Loucy (cell line): ENCODE results near the gene IGFBP1.

Source experiments
- H2AFZ ChIP-seq: fragments of 200-600 bp; sonication (generic); 2 replicates; pipeline ENCODE4 v1.6.0; 2016; ENCODE audit warnings: antibody characterized with exemption, mild to moderate bottlenecking, low read length, moderate library complexity
- H3F3A ChIP-seq: fragments of 200-600 bp; 2 replicates; pipeline ENCODE4 v1.6.0; 2016; ENCODE audit warnings: antibody characterized with exemption, low read depth, mild to moderate bottlenecking
- H3K27me3 ChIP-seq: fragments of 200-600 bp; sonication (generic); 2 replicates; pipeline ENCODE4 v1.6.1; 2014; ENCODE audit warnings: low read length, mild to moderate bottlenecking; ENCODE audit not compliant: insufficient read depth, poor library complexity, severe bottlenecking
- H3K36me3 ChIP-seq: fragments of 200-600 bp; sonication (generic); 2 replicates; pipeline ENCODE4 v1.6.1; 2016; ENCODE audit warnings: low read length; ENCODE audit not compliant: insufficient read depth
- H3K4me1 ChIP-seq: fragments of 200-600 bp; sonication (generic); 2 replicates; pipeline ENCODE4 v1.5.1; 2014; ENCODE audit warnings: low read length, mild to moderate bottlenecking; ENCODE audit not compliant: insufficient read depth, poor library complexity, severe bottlenecking
- H3K4me2 ChIP-seq: fragments of 200-600 bp; sonication (generic); 2 replicates; pipeline ENCODE4 v1.6.0; 2014; ENCODE audit warnings: antibody characterized with exemption, low read length, low read depth, mild to moderate bottlenecking; ENCODE audit not compliant: poor library complexity, severe bottlenecking
- H3K4me3 ChIP-seq: fragments of 200-600 bp; sonication (generic); 2 replicates; pipeline ENCODE4 v1.5.1; 2014; ENCODE audit warnings: low read length, mild to moderate bottlenecking, mixed read lengths; ENCODE audit not compliant: poor library complexity, severe bottlenecking
- H3K79me2 ChIP-seq: fragments of 200-600 bp; sonication (generic); 2 replicates; pipeline ENCODE4 v1.6.1; 2014; ENCODE audit warnings: low read length; ENCODE audit not compliant: insufficient read depth
- H3K9ac ChIP-seq: fragments of 200-600 bp; sonication (generic); 2 replicates; pipeline ENCODE4 v1.6.0; 2014; ENCODE audit warnings: mild to moderate bottlenecking, low read depth, low read length, moderate library complexity; ENCODE audit not compliant: poor library complexity, severe bottlenecking
- H3K9me2 ChIP-seq: fragments of 200-600 bp; sonication (generic); replicated peaks from 2 replicates; pipeline ENCODE4 v1.6.1; 2016; ENCODE audit warnings: low read depth, low read length, mixed read lengths
- H3K9me3 ChIP-seq: fragments of 200-600 bp; sonication (generic); 2 replicates; pipeline ENCODE4 v1.6.1; 2014; ENCODE audit warnings: mild to moderate bottlenecking, antibody characterized with exemption, low read length, low read depth; ENCODE audit not compliant: insufficient read depth
- H4K20me1 ChIP-seq: fragments of 200-600 bp; sonication (generic); 2 replicates; pipeline ENCODE4 v1.6.0; 2014; ENCODE audit warnings: antibody characterized with exemption, low read length, mild to moderate bottlenecking; ENCODE audit not compliant: insufficient read depth, poor library complexity, severe bottlenecking
- CTCF ChIP-seq: fragments of 200-600 bp; sonication (generic); conservative IDR thresholded peaks from 2 replicates; pipeline ENCODE4 v1.5.1; 2014; ENCODE audit warnings: mild to moderate bottlenecking, antibody characterized with exemption, low read length
- EZH2phosphoT487 ChIP-seq: fragments of 200-600 bp; IDR thresholded peaks from 2 replicates; pipeline ENCODE4 v1.6.1; 2018; ENCODE audit warnings: antibody characterized with exemption, mild to moderate bottlenecking, moderate library complexity, borderline replicate concordance

IGFBP1 gene

GRCh38 chr7:45865594-45866410 lies 22.5 kb upstream of the IGFBP1 start:
- Histone ChIP-seq H3K4me2 (no peak overlapping the region), H3K4me3 (no peak overlapping the region)

GRCh38 chr7:45867471-45867870 lies 20.8 kb upstream of the IGFBP1 start:
- Histone ChIP-seq H3F3A (no peaks in the 10 kb centered on the region), H3K79me2 (no peaks in the 10 kb centered on the region)

More at GRCh38 chr7:45865594-45866410, 22.5 kb upstream of the IGFBP1 start:
- H2AFZ ChIP-seq = no peak overlapping the region
- H3K9me3 ChIP-seq = no peaks in the 10 kb centered on the region
- H3F3A ChIP-seq = no peaks in the 10 kb centered on the region
- H3K79me2 ChIP-seq = no peaks in the 10 kb centered on the region
- no peaks in the 10 kb centered on the region for H4K20me1 ChIP-seq
- H3K9ac ChIP-seq = no peak overlapping the region
- TF ChIP-seq CTCF (no peak), EZH2phosphoT487 (no peak)
- H3K27me3 ChIP-seq = no peaks in the 10 kb centered on the region
- H3K9me2 ChIP-seq = no peaks in the 10 kb centered on the region
- H3K4me1 ChIP-seq = no peaks in the 10 kb centered on the region
- H3K36me3 ChIP-seq = no peaks in the 10 kb centered on the region

GRCh38 chr7:45869426-45869825 lies 18.9 kb upstream of the IGFBP1 start:
- H3K79me2 ChIP-seq = no peaks in the 10 kb centered on the region
- TF ChIP-seq CTCF (no peak), EZH2phosphoT487 (no peak)
- no peak overlapping the region for H3K4me2 ChIP-seq

More at GRCh38 chr7:45867471-45867870, 20.8 kb upstream of the IGFBP1 start:
- no peaks in the 10 kb centered on the region for H3K9me3 ChIP-seq
- no peaks in the 10 kb centered on the region for H3K27me3 ChIP-seq
- no peaks in the 10 kb centered on the region for H3K9me2 ChIP-seq
- no peaks in the 10 kb centered on the region for H4K20me1 ChIP-seq
- no peak overlapping the region for H2AFZ ChIP-seq
- H3K36me3 ChIP-seq = no peaks in the 10 kb centered on the region
- TF ChIP-seq EZH2phosphoT487 = no peak
- no peak for TF ChIP-seq CTCF
- no peaks in the 10 kb centered on the region for H3K4me1 ChIP-seq
- no peak overlapping the region for H3K4me2 ChIP-seq
- no peak overlapping the region for H3K4me3 ChIP-seq
- no peak overlapping the region for H3K9ac ChIP-seq

More at GRCh38 chr7:45869426-45869825, 18.9 kb upstream of the IGFBP1 start:
- H3K36me3 ChIP-seq = no peaks in the 10 kb centered on the region
- no peaks in the 10 kb centered on the region for H3K4me1 ChIP-seq
- no peaks in the 10 kb centered on the region for H3K9me3 ChIP-seq
- H2AFZ ChIP-seq = no peak overlapping the region
- H3F3A ChIP-seq = no peaks in the 10 kb centered on the region
- no peaks in the 10 kb centered on the region for H3K9me2 ChIP-seq
- H3K27me3 ChIP-seq = no peaks in the 10 kb centered on the region
- H3K4me3 ChIP-seq = no peak overlapping the region
- no peaks in the 10 kb centered on the region for H4K20me1 ChIP-seq
- H3K9ac ChIP-seq = no peak overlapping the region
